GM12864 (cell line): Measurements from ENCODE around the gene SMIM35.

Experiments
- DNase-seq: peaks from one replicate; pipeline ENCODE4 v3.0.0-alpha.2; 2011; ENCODE audit warnings: low read depth
- H3K4me3 ChIP-seq: 2 replicates; pipeline ENCODE4 v1.5.1; 2011; ENCODE audit warnings: mild to moderate bottlenecking, low read depth, low read length, control low read depth
- TF ChIP-seq, protein P1 (sequence below): IDR thresholded peaks from 2 replicates; pipeline ENCODE4 v1.5.1; 2011; ENCODE audit warnings: low read depth, mild to moderate bottlenecking, moderate library complexity, low read length, control low read depth, inconsistent platforms; ENCODE audit errors: missing control alignments

The SMIM35 gene

DNA sequence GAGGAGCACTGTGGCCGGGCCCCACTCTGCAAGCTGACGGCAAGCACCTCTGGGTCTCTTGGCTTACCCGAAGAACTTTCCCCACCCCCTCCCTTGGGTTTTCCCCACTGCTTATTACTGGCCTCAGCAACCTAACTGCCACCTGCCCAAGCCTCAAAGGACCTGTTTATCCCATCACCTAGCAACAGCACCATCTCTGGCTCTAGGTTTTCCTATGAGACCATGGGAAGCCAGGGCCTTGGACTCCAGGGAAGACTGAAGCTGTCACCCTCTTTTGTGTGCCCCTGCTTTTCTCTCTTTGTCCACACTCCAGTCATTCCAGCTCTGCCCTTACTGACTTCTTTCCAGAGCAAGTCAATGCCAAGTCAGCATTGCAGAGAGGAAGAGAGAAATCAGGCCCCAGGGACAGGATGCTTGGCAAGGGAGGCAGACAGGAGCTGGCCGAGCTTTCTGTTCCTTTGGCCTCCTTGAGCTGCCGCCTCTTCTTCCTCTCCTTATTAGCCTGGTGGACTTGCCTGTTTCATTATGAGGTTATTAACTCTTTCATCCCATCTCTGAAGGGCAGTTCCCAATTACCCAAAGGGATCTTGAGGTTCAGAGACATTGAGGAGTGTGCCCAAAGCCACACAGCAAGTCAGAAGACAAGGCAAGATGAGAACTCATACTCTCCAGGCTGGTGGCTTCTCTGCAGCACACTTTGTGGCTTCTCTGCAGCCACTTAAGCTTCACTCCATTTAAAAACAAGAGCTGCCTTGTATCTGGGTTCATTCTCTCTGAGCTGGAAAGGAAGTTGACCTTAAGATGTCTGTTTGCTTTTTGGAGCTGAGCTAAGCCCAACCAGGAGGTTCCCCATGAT, at the start of gene SMIM35:
Gene SMIM35, minus strand, starts transcription at position 51 of the 856 bp plus-strand sequence. CDS start 206 bp downstream, outside the sequence.
- no peak within 1 kb of the TSS for H3K4me3 ChIP-seq
- no peak for DNase-seq
- TF ChIP-seq, protein P1, sequence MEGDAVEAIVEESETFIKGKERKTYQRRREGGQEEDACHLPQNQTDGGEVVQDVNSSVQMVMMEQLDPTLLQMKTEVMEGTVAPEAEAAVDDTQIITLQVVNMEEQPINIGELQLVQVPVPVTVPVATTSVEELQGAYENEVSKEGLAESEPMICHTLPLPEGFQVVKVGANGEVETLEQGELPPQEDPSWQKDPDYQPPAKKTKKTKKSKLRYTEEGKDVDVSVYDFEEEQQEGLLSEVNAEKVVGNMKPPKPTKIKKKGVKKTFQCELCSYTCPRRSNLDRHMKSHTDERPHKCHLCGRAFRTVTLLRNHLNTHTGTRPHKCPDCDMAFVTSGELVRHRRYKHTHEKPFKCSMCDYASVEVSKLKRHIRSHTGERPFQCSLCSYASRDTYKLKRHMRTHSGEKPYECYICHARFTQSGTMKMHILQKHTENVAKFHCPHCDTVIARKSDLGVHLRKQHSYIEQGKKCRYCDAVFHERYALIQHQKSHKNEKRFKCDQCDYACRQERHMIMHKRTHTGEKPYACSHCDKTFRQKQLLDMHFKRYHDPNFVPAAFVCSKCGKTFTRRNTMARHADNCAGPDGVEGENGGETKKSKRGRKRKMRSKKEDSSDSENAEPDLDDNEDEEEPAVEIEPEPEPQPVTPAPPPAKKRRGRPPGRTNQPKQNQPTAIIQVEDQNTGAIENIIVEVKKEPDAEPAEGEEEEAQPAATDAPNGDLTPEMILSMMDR, result no peak

DNA sequence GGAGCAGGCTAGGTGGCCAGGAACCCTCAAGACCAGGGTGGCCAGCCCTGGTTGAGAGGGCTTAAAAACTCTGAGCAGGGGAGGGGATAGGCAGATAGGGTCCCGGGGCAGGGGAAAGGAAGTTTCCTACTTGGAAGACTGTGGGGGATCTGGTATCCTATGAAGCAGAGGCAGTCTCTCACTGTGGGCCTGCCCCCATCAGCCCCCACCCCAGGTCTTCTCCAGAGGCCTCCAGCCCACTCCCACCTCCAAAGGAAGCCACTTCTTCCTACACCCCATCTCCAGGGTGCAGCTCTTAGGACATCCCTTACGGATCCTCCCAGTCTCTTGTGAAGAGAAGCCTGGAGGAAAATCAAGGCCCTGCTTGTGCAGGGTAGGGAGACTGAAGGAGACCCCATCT, 49.6 kb upstream of the SMIM35 start:
- TF ChIP-seq, protein P1, result no peak
- no peak for DNase-seq
- H3K4me3 ChIP-seq, result no peak overlapping the region

DNA sequence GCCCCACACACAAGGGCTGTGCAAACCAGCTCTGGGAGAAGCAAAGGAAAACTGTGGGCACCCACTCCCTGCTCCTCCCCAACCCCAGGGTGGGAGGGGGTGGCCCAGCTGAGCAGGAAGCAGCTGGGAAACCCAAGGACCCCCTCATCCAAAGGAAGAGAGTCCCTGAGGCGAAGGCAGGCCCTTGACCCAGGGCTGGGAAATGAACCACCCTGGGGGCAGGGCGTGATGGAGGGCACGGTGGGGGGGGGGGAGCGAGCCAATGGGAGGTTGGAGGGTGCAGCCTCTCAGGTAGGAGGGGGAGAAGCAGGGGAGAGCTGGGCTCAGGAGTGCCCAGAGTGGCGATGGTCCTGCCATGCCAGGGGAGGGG, 49.0 kb upstream of the SMIM35 start:
- no peak for DNase-seq
- TF ChIP-seq, protein P1, result no peak
- H3K4me3 ChIP-seq, result no peak overlapping the region

DNA sequence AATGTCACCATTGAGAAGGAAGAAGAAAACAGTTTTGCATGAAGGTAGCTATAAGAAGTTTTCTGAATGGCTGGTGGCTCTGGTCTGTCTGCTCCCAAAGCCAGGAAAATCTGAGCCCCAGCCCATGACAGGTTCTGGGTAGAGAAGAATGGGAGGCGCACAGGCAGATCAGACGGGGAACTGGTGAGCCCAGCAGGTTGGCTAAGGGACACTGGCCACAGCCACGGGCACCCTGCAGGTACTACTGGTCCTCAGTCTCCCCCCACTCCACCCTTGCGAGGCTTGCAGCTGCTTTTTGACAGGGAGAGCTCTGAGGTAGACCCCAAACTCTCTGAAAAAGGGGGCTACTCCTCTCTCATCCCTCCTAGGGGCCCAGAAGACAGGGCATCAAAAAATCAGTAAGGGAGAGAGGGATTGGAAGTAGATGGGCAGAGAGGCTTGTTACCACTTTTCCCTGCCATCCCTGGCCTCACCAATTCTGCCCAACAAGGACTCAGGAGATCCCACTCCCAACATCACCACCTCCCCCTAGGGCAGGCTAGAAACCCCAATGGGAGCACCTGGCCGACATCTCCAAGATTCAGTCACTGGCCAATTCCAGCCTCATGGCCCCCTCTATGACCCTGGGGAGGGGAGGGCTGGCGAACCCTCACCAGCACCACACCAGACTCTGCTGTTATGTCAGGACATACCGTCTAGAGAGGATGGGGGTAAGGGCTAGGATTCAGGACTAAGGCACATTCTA, 48.5 kb upstream of the SMIM35 start:
- DNase-seq, result no peak
- TF ChIP-seq, protein P1, result no peak
- no peak overlapping the region for H3K4me3 ChIP-seq

DNA sequence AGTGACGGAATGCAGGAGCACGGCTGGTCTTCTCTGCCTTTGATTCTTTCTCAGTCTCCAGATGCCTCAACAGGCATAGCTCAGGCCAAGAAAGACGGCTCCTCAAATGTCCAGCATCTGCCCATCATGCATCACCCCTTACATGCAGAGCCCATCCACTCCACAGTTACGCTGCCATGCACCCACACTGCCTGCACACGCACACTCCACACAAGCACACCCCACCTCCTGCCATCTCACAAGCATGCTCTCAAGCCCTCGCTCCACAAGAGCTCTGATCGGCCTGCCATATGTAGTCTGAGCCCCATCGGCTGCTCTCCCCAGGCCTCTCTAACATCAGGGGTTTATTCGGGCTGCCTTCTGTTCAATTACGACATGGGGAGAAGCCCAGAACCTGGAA, 47.1 kb upstream of the SMIM35 start:
- no peak overlapping the region for H3K4me3 ChIP-seq
- TF ChIP-seq, protein P1, result no peak
- no peak for DNase-seq

DNA sequence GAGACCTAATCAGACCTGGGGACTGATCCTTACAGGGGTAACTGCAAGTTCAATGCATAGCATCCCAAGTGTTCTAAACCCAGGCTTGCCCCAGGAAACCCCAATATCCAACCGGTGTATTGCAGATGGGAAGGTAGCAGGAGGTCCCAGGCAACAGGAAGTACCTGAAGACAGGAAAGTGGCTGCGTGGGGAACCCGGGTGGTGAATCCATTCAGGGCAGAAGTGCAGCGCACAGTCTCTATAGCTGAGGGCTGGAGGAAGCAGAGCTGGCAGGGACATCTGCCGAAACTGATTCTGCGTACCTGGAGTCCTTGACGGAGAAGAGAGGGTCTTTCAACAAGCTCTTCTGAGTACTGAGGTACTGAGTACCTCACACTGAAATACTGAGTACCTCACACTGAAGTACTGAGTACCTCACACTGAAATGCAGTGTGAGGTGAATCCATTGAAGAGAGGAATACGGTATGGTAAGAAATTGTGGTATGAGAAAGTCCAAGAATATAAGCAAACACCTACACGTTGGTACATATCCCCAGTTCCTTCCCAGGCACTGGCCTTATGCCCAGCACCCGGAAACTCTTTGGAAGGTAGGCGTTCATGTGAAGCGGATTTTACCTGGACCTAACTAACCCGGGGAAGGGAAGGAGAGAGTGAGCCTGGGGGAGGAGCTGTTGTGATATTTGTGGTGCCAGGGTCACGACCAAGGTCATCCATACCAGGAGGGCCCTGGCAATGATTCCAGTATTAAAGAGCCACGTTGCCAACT, 45.8 kb upstream of the SMIM35 start:
- TF ChIP-seq, protein P1, result no peak
- no peak for DNase-seq
- H3K4me3 ChIP-seq, result no peak overlapping the region
